GM20431 (cell line): ENCODE results near the gene EBP.

Source experiments
- in situ Hi-C: fragments of 300-500 bp; cut with MseI, MboI; formaldehyde crosslinking; loops from one replicate; pipeline ENCODE4 v1.15.0; 2020; ENCODE audit warnings: low sequenced_read_pairs; ENCODE audit not compliant: unreplicated experiment

EBP gene

GRCh38 chrX:48521353-48522243 is at the start of gene EBP:
EBP (plus strand) TSS chrX:48521808; CDS start chrX:48523772, 1,964 bp downstream.
- in situ Hi-C loops: no loop called here

GRCh38 chrX:48472225-48472624 is 49.4 kb upstream of the EBP start:
- in situ Hi-C loops: no loop called here

- in situ Hi-C loops: no loop called here
Observed at GRCh38 chrX:48472851-48473703, 48.5 kb upstream of the EBP start.

- in situ Hi-C loops: no loop called here
Observed at GRCh38 chrX:48473704-48473990, 48.0 kb upstream of the EBP start.

- in situ Hi-C loops: no loop called here
Observed at GRCh38 chrX:48474127-48474526, 47.5 kb upstream of the EBP start.

GRCh38 chrX:48474581-48474980 is 47.0 kb upstream of the EBP start:
- in situ Hi-C loops: no loop called here

- in situ Hi-C loops: no loop called here
Observed at GRCh38 chrX:48475296-48475695, 46.3 kb upstream of the EBP start.

- in situ Hi-C loops: no loop called here
Observed at GRCh38 chrX:48475774-48476577, 45.6 kb upstream of the EBP start, which contains the start of gene FTSJ1. FTSJ1 (plus strand) TSS chrX:48476199; CDS start chrX:48478048, 1,849 bp downstream.

- in situ Hi-C loops: no loop called here
Observed at GRCh38 chrX:48476919-48477318, 44.7 kb upstream of the EBP start.

- in situ Hi-C loops: no loop called here
Observed at GRCh38 chrX:48477960-48478755, 43.5 kb upstream of the EBP start.

- in situ Hi-C loops: no loop called here
Observed at GRCh38 chrX:48478806-48479205, 42.8 kb upstream of the EBP start.

GRCh38 chrX:48480142-48480541 is 41.5 kb upstream of the EBP start:
- in situ Hi-C loops: no loop called here

- in situ Hi-C loops: no loop called here
Observed at GRCh38 chrX:48480583-48480982, 41.0 kb upstream of the EBP start.

GRCh38 chrX:48482526-48482925 is 39.1 kb upstream of the EBP start:
- in situ Hi-C loops: no loop called here

GRCh38 chrX:48487362-48487798 is 34.2 kb upstream of the EBP start:
- in situ Hi-C loops: no loop called here

- in situ Hi-C loops: no loop called here
Observed at GRCh38 chrX:48488034-48488433, 33.6 kb upstream of the EBP start.

- in situ Hi-C loops: no loop called here
Observed at GRCh38 chrX:48489296-48489695, 32.3 kb upstream of the EBP start.

- in situ Hi-C loops: no loop called here
Observed at GRCh38 chrX:48489892-48490291, 31.7 kb upstream of the EBP start.

GRCh38 chrX:48490661-48491060 is 30.9 kb upstream of the EBP start:
- in situ Hi-C loops: no loop called here

- in situ Hi-C loops: no loop called here
Observed at GRCh38 chrX:48491809-48492208, 29.8 kb upstream of the EBP start.
